Dendritic cell treated with granulocyte-macrophage colony-stimulating factor and Interleukin-4, amounts not matched to agents 40 ng/mL and 50 ng/mL, for 4 days (primary cell): Measurements from ENCODE around the gene GOLGA6L9.
"Not testable (repeated sequence)": the region's sequence is repeated elsewhere in the genome, so short reads cannot be mapped to it uniquely, and the experiment has no call there.

Source experiments
- H3K27ac Mint-ChIP-seq: one replicate; pipeline ENCODE4 v1.8.0; 2022; ENCODE audit warnings: mild to moderate bottlenecking, mixed read lengths
- H3K27me3 Mint-ChIP-seq: one replicate; pipeline ENCODE4 v1.8.0; 2022; ENCODE audit warnings: mild to moderate bottlenecking, mixed read lengths
- H3K36me3 Mint-ChIP-seq: one replicate; pipeline ENCODE4 v1.8.0; 2022; ENCODE audit warnings: low read depth, mixed read lengths
- H3K4me1 Mint-ChIP-seq: one replicate; pipeline ENCODE4 v1.8.0; 2022; ENCODE audit warnings: low read depth, mixed read lengths
- H3K4me3 Mint-ChIP-seq: one replicate; pipeline ENCODE4 v1.8.0; 2022; ENCODE audit warnings: mild to moderate bottlenecking, moderate library complexity, mixed read lengths
- H3K9me3 Mint-ChIP-seq: one replicate; pipeline ENCODE4 v1.8.0; 2022; ENCODE audit warnings: mixed read lengths
- intact Hi-C: fragments of 100-400 bp; cut with micrococcal nuclease; formaldehyde crosslinking; loops from one replicate; pipeline ENCODE4 v1.15.0; 2022

Gene GOLGA6L9

DNA sequence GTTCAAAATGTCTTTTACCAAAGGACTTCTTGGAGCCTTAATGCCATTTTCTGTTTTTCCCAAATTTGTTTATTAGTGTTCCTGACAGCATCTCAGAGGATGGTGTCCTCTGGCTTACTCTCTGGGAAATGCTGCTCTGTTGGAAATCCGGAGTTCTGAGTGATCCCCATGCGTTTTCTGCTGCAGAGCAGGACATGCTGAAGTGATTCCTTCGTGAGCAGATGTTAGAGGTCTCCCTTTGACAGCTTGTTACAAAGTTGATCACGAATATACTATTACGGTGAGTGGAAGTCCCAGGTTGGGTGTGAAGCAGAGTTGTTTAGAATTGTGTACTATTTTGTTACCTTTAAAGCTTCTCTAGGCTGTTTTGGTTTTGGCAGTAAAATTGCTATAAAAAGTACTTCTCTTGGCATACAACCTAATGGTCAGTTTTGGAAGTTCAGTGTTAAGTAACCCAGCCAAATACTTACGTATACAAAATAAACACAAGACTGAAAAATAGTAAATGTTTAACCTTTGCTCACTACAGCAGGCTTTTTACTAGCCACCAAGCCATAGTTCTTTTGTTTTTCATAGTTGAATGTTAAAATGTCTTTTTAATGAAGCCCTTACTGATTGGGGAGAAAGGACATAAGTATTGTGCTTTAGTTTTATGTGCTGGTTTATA, 15.0 kb upstream of the GOLGA6L9 start:
- H3K4me1 Mint-ChIP-seq, H3K4me3 Mint-ChIP-seq, H3K27me3 Mint-ChIP-seq, H3K9me3 Mint-ChIP-seq, intact Hi-C loops, H3K36me3 Mint-ChIP-seq, H3K27ac Mint-ChIP-seq: not testable (repeated sequence)

DNA sequence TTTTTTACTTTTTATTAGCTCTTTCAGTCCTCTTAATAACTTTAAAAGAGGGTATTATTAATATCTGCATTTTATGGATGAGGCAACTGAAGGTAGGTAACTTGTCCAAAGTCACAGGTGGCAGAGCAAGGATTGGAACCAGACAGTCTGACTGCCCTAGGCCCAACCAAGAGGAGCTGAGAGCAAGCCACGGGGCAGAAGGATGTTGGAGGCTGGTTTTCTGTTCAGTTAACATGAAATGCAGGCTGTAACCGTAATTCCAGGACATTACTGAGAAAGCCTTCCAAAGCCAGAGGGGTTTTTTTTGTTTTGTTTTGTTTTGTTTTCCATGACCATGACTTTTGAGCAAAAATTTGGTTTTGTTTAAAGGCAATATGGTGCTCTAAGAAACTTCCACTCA, 9.1 kb upstream of the GOLGA6L9 start:
- H3K27ac Mint-ChIP-seq, H3K4me1 Mint-ChIP-seq, H3K36me3 Mint-ChIP-seq, H3K27me3 Mint-ChIP-seq, H3K9me3 Mint-ChIP-seq, intact Hi-C loops, H3K4me3 Mint-ChIP-seq: not testable (repeated sequence)

DNA sequence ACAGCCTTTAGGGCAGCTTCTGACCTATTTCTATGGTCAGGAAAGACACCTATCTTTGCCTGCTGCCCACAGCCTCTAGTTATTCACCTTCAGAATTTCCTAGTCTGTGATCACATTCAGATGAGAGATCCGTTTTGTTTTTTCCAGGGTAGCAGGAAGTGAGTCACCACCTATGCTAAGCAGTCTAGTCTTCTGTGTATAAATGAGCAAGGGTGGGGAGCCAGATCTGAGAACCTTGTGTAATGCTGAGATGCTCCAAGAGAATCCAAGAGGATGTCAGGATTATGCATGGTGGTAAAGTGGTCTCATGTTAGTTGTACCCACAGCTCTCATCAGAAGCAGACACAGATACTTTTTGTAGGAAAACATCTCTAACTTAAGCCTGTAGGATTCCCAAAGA, 8.7 kb upstream of the GOLGA6L9 start:
- H3K4me3 Mint-ChIP-seq, intact Hi-C loops, H3K9me3 Mint-ChIP-seq, H3K4me1 Mint-ChIP-seq, H3K36me3 Mint-ChIP-seq, H3K27me3 Mint-ChIP-seq, H3K27ac Mint-ChIP-seq: not testable (repeated sequence)

DNA sequence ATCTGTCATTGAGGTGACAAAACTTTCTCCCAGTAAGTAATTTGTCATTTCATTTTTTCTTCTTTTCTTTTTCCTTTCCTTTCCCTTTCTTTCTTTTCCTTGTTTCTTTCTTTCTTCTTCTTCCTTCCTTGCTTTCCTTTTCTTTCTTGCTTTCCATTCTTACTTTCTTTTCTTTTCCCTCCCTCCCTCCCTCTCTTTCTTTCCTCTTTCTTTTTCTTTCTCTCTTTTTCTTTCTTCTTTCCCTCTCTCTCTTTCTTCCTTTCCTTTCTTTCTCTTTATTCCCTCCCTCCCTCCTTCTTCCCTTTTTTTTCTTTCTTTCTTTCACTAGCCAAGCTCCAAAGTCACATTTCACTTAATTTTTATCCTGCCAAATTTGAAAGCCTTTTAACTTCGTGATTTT, 2.5 kb upstream of the GOLGA6L9 start:
- H3K9me3 Mint-ChIP-seq, H3K36me3 Mint-ChIP-seq, H3K27me3 Mint-ChIP-seq, H3K4me3 Mint-ChIP-seq, intact Hi-C loops, H3K4me1 Mint-ChIP-seq, H3K27ac Mint-ChIP-seq: not testable (repeated sequence)

DNA sequence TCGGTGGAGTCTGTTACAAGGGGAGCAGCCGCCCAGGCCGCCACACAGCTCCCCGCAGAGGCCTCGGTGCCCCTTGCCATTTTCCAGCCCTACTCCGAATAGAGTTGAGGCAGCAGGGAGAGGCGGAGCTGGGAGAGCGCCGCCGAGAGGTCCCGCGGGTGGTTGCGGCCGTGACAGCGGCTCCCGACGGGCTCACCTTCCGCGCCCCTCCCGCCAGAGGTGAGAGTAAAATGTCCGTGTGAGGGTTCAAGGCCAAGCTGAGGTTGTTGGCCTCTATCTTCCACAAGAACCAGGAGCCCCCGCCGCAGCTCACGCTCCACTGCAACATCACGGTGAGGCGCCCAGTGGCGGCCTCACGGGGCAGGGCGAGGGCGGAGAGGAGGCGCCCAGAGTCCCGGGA, 15.8 kb downstream of the GOLGA6L9 start:
- intact Hi-C loops, H3K27ac Mint-ChIP-seq, H3K36me3 Mint-ChIP-seq, H3K4me1 Mint-ChIP-seq, H3K9me3 Mint-ChIP-seq, H3K27me3 Mint-ChIP-seq, H3K4me3 Mint-ChIP-seq: not testable (repeated sequence)

DNA sequence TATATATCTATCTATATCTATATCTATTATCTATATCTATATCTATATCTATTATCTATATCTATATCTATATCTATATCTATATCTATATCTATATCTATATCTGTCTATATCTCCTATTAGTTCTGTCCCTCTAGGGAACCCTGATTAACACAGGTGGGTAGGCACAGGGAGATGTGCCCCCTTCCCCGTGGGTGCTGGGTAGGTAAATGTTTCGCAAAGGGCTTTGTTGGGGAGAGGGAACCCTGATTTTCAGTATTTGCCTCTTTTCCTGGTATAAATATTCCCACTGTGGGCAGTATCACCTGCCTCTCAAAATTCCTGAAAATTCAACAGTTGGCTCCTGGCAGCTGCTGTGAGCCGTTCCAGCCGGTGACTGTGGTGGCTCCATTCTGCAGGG, 27.7 kb downstream of the GOLGA6L9 start:
- H3K4me1 Mint-ChIP-seq, H3K9me3 Mint-ChIP-seq, H3K27me3 Mint-ChIP-seq, intact Hi-C loops, H3K36me3 Mint-ChIP-seq, H3K4me3 Mint-ChIP-seq, H3K27ac Mint-ChIP-seq: not testable (repeated sequence)

DNA sequence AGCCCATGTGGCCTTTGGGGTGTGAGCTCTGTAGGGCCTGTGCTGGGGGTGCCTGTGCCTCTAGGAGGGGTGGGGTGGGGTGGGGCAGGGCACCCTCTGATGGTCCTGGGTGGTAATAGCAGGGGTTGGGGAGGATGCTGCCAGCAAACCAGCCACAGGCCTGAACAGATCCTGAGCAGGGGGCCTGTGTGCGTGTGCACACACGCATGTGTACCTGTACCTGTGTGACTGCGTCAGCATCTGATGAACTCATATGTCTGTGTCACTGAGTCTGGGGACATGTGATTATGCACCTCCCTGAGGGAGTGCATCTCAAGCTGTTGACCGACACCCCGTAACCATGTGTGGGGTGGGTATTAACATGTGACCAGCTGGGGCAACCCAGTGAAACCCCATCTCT, 36.0 kb downstream of the GOLGA6L9 start:
- H3K4me3 Mint-ChIP-seq, H3K27me3 Mint-ChIP-seq, H3K27ac Mint-ChIP-seq, H3K4me1 Mint-ChIP-seq, H3K9me3 Mint-ChIP-seq, intact Hi-C loops, H3K36me3 Mint-ChIP-seq: not testable (repeated sequence)

DNA sequence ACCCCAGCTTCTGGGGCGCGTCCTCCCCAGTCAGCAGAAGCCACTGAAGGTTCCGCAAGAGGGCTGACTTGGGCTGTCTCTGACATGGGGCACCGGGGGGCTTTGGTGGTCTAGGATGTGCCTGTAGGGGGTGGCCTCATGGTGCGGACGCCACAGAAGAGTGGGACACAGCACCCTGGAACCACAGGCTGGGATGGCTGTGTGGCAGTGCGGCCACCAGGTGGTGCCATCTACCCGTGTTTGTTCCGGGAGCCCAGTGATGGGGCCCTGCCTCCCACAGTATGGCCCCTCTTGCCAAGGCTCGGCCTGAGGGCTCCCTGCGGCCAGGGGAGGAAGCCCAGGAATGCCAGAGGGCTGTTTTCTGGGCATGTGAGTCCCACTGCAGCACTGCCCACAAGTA, 38.6 kb downstream of the GOLGA6L9 start:
- H3K27ac Mint-ChIP-seq, H3K9me3 Mint-ChIP-seq, intact Hi-C loops, H3K27me3 Mint-ChIP-seq, H3K4me3 Mint-ChIP-seq, H3K4me1 Mint-ChIP-seq, H3K36me3 Mint-ChIP-seq: not testable (repeated sequence)

DNA sequence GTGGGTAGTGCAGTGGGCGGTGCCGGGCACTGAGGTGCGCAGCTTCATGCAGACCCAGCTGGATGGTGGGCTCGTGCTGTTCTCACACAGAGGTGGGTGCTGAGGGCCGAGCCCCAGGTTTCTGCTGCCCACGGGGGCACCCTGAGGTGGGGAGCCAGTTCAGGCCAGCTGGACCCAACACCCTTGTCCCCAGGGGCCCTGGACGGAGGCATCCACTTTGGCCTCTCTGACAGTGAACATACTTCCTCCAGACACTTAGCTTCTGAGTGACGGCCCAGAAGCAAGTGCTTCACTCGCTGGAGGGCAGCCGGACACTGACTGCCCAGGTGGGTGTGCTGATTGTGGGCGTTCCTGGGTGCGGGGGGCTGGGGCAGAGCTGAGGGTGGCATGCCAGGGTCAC, 39.8 kb downstream of the GOLGA6L9 start:
- H3K9me3 Mint-ChIP-seq, intact Hi-C loops: not testable (repeated sequence)

DNA sequence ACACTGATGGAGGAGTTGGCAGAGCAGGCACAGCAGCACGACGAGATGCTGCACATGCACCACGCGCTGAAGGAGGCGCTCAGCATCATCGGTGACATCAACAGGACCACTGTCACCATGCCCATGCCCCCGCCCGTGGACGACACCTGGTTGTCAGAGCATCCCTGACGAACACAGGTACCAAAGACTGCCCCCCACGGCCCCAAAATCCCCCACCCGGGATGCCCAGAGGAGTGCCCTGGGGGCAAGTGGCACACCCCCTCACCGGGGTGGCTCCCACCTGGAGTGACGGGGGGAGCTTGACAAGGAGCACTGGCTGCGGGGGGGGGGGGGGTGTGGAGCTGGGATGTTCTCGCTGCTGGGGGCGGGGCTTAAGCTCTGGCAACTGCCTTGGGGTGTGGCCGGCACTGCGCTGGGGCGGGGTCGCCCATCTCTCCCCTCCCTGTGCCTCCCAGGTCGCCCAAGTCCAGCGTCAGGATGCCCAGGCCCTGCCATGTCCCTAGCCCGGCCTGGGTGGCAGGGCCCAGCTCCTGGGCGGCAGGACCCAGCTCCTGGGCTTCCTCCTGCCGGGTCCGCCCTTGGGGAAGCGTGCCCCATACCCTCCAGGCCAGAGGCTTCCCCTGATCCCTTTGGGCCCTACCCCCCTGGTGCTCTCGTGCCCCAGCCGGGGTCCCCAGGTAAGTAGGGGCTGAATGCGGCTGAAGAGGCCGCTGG, 42.8 kb downstream of the GOLGA6L9 start:
- H3K36me3 Mint-ChIP-seq, H3K27ac Mint-ChIP-seq, H3K4me3 Mint-ChIP-seq, H3K27me3 Mint-ChIP-seq, H3K9me3 Mint-ChIP-seq, intact Hi-C loops, H3K4me1 Mint-ChIP-seq: not testable (repeated sequence)

More for the DNA sequence above, 39.8 kb downstream of the GOLGA6L9 start:
- not testable (repeated sequence) for H3K27ac Mint-ChIP-seq, H3K4me1 Mint-ChIP-seq, H3K4me3 Mint-ChIP-seq, H3K27me3 Mint-ChIP-seq, H3K36me3 Mint-ChIP-seq

DNA sequence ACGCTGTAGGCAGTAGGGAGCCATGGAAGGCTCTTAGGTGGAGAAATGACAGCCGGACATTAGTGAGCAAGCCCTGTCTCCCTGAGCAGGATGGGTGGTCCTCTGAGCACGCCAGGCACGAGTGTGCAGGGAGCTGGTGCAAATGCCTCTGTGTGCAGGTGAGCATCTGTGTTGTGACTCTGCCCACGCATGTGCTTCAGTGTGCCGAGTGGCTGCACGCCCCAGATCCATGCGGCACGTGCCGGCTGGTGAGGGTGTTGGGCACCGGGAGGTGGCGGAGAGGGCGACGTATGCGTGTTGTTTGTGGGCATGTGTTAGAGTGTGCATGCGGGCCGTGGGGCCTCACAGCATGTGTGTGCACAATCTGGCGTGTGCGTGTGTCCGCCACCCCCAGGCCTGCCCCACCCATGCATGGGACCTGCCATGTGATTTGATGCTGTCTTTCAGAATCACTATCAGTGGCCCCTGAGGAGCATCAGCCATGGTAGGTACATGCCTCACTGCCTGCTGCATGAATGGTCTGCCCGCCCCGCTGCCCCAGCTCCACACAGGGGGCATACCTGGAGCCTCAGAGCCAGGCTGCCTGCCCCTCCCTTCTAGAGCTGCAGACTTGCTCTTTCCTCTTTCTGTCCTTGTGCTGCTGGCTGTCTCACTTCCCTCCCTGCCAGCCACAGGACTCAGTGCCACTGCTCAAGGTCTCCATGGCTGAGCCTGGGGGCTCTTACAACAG, 45.1 kb downstream of the GOLGA6L9 start:
- intact Hi-C loops, H3K27me3 Mint-ChIP-seq, H3K4me1 Mint-ChIP-seq, H3K4me3 Mint-ChIP-seq, H3K9me3 Mint-ChIP-seq, H3K27ac Mint-ChIP-seq, H3K36me3 Mint-ChIP-seq: not testable (repeated sequence)

DNA sequence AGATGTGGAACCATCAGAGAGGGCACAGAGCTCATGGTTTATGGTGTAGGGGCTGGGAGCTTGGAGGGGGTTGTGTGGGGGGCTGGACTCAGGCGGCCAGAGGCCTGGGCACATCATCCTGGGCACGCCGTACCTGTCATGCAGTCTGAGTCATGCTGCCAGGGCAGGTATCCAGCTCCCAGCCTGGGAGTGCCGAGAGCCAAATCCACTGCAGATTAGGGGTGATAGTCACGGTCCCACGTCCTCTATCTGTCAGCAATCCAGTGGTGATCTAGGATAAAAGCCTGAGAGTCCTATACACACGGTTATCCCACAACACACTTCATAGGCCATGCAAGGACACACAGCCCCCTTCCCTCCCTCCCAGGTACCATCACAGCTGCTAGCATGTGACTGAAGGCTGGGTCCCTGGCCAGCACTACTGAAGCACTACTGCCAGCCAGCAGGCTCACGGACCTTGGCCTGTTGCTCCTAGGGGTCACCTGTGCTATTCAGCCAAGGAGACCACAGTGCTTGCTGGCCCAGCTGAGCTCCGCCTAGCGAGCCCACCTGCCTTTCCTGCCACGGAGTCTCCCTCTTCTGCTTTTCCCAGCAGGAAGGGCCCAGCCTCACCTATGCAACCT, 45.8 kb downstream of the GOLGA6L9 start:
- H3K27ac Mint-ChIP-seq, H3K36me3 Mint-ChIP-seq, H3K9me3 Mint-ChIP-seq, H3K4me1 Mint-ChIP-seq, intact Hi-C loops, H3K27me3 Mint-ChIP-seq, H3K4me3 Mint-ChIP-seq: not testable (repeated sequence)

DNA sequence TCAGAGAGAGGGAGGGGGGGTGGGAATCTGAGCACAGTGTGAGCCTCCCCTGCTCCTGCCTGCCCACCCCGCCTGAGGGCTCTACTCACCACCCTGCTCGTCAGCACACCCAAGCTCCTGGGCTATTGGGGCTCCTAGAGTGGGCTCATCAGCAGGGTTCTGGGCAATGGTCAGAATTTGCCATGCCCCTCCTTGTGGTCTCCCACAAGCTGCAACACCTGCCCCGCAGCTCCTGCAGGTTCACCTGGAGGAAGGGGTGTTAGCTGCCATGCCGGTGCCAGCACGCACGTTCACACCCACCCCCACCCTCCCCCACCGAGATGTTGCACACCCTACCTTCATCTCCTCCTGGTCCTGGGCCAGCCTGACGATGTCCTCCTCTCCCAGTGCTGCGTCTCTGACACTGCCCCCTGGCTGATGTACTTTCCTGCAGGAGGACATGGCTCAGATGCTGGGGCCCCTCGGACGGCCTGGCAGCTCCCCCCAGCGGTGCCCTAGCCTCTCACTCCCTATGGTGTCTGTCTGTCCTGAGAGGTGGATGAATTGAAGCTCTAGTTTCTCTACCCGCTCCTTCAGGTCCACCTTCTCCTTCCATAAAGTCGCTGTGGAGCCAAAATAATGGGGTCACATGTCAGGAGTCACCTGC, 47.2 kb downstream of the GOLGA6L9 start:
- H3K27ac Mint-ChIP-seq, intact Hi-C loops, H3K4me3 Mint-ChIP-seq, H3K27me3 Mint-ChIP-seq, H3K36me3 Mint-ChIP-seq, H3K4me1 Mint-ChIP-seq, H3K9me3 Mint-ChIP-seq: not testable (repeated sequence)

DNA sequence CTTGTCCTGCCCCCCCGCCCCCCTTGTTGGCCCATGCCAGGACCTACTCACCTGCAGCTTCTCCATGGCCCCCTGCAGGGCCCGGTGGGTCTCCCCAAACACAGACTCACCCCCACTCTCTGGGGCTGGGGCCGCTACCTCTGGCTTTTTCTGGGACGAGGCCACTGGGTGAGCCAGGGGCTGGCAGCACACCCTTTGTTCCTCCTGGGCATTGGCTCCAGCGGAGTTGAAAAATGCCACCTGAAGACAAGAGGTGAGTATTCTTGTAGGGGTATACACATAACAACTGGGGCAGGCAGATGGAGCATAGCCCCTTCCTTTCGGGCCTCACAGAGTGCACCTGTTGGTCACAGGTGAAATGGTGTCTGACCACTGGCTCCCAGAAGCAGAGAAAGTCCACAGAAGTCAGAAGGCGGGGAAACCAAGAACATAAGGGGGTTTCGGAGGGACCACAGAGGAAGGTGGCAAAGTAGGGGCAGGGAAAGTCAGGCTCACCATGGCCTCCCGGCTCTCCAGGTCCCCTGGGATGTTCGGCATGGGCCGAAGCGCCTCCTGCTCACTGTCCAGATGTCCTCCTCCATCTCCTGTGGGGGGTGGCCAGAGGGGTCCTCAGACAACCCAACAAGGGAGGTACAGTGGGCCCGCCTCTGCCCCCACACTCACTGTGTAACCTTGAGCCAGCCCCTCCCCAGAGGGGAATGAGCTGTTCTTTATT, 47.9 kb downstream of the GOLGA6L9 start:
- H3K9me3 Mint-ChIP-seq, H3K36me3 Mint-ChIP-seq, H3K27ac Mint-ChIP-seq, H3K4me3 Mint-ChIP-seq, H3K4me1 Mint-ChIP-seq, intact Hi-C loops, H3K27me3 Mint-ChIP-seq: not testable (repeated sequence)
